HG02852 (cell line): ENCODE results near the gene TPI1.
A peak's percentile ranks its signal among the peaks of the same experiment; 100 is the strongest.
"Not testable (repeated sequence)": the region's sequence is repeated elsewhere in the genome, so short reads cannot be mapped to it uniquely, and the experiment has no call there.

Source experiments
- ATAC-seq: cut with Tn5 transposase; IDR thresholded peaks from one replicate; pipeline ENCODE4 v1.9.1; 2021; ENCODE audit warnings: mild to moderate bottlenecking, moderate library complexity; ENCODE audit not compliant: unreplicated experiment

The TPI1 gene

DNA sequence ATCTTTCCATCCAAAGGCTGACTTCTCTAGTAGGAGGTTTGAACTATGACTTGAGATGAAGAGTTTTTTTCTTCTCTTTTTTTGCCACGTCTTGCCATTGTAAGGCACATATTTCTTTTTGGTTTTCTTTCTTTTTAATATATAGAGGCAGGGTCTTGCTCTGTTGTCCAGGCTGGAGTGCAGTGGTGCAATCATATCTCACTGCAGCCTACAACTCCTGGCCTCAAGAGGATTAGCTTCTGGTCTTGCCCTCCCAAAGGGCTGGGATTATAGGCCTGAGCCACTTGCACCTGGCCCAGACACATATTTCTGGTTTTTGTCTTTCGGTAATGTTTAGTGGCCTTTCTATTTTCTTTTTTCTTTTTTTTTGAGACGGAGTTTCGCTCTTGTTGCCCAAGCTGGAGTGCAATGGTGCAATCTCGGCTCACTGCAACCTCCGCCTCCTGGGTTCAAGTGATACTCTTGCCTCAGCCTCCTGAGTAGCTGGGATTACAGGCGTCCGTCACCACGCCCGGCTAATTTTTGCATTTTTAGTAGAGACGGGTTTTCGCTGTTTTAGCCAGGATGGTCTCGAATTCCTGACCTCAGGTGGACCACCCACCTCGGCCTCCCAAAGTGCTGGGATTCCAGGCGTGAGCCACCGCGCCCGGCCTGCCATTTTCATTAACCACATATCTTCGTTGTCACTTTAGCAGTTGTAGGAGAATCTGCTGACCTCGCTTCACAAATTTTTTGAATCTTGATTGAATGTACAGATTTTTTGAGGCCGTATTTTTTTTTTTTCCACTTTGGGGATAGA lies 22.6 kb downstream of the TPI1 start:
- not testable (repeated sequence) for ATAC-seq

DNA sequence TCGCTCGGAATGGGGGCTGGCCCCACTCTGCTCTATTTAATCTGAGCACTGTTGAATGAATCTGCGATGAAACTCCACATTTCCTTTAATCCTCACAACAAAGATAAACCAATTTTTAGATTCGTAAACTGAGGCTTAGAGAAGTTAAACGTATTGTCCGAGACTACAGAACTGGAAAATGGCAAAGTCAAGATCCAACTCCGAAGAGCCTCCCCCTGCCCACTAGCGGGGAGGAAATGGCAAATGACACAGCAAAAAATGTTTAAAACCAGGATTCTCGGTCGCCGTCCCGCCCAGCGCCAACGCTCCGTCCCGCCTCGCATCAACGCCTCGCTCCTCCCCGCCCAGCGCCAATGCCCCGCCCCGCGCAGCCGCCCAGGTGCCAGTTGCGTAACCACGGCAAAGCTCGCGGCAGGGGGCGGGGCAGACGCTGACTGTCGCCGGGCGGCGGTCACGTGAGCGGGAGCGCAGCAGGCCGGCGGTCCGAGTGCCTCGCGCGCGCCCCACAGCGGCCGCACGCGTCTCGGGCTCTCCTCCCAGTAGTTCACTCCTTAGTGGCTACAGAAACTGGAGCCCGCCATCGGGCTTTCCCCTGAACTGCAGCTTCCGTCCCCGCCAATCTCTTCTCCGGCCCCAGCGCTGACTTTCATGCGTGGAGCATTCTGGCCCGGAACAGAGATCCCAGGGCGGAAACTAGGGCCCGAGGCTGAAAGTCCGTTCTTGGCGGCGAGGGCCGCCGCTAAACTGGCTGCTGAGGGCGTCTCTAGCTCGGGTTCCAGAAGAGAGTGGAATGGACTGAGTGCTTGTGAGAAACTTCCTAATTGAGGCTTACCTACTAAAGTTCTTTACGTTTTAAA lies 23.7 kb downstream of the TPI1 start:
- peak; percentile 96 for ATAC-seq

DNA sequence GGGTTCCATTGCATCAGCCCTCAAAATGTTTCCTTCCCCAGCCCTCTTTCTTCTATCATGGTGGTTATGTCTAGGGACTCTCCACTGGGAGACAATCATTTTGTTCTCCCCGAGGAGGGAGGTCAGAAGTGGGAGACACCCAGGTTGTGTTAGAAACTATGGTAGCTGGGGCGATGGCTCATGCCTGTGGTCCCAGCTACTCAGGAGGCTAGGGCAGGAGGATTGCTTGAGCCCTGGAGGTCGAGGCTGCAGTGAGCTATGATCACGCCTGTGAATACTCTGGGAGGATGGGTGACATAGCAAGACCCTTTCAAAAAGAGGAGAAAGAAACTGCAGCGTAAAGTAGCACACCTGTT lies 24.3 kb downstream of the TPI1 start:
- no peak for ATAC-seq

DNA sequence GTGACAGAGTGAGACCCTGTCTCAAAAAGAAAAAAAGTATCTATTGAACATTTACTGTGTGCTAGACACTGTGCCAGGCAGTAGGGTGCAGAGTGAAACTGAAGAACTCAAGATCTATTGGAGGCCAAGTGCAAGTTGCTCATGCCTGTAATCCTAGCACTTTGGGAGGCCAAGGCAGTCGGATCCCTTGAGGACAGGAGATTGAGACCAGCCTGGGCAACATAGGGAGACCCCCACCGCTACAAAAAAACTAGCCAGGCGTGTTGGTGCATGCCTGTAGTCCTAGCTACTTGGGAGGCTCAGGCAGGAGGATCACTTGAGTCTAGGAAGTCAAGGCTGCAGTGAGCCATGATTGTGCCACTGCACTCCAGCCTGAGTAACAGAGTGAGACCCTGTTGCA lies 25.4 kb downstream of the TPI1 start:
- ATAC-seq: not testable (repeated sequence)

DNA sequence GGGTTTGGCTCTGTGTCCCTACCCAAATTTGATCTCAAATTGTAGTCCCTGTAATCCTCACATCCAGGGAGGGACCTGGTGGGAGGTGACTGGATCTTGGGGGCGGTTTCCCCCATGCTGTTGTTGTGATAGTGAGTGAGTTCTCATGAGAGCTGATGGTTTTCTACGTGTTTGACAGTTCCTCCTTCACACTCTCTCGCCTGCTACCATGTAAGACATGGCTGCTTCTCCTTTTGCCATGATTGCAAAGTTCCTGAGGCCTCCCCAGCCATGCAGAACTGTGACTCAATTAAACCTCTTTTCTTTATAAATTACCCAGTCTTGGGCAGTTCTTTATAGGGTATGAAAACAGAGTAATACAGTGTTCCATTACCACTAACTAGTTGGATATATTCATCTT lies 27.0 kb downstream of the TPI1 start:
- no peak for ATAC-seq

DNA sequence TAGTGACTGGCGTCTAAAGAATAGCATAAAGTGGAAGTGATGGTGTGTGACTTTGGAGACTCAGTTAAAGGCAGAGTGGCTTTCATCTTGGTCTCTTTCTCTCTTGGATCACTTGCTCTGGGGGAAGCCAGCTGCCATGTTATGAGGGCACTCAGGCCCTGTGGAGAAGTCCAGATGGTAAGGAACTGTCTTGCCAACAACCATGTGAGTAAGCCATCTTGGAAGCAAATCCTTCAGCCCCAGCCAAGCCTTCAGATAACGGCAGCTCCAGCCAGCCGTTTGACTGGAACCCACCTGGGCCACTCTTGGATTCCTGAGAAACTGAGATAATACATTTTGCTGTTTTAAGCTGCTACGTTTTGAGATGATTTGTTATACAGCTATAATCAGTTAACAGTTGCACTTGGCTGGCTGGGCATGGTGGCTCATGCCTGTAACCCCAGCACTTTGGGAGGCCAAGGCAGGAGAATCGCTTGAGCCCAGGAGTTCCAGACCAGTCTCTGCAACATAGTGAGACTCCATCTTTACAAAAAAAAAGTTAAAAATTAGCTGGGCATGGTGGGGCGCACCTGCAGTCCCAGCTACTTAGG lies 29.6 kb downstream of the TPI1 start:
- ATAC-seq: no peak

DNA sequence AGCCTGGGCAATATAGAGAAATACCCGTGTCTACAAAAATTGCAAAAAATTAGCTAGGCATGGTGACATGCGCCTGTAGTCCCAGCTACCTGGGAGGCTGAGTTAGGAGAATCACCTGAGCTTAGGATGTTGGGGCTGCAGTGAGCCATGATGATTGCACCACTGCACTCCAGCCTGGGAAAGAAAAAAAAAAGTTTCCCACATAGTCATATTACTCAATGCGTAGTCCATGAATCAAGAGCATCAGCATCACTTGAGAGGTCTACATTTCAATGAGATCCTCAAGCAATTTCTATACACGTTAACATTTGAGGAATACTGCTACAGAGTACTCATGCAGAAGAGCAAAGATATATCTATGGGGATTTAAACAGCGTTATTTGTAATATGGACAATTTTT lies 32.1 kb downstream of the TPI1 start:
- no peak for ATAC-seq

DNA sequence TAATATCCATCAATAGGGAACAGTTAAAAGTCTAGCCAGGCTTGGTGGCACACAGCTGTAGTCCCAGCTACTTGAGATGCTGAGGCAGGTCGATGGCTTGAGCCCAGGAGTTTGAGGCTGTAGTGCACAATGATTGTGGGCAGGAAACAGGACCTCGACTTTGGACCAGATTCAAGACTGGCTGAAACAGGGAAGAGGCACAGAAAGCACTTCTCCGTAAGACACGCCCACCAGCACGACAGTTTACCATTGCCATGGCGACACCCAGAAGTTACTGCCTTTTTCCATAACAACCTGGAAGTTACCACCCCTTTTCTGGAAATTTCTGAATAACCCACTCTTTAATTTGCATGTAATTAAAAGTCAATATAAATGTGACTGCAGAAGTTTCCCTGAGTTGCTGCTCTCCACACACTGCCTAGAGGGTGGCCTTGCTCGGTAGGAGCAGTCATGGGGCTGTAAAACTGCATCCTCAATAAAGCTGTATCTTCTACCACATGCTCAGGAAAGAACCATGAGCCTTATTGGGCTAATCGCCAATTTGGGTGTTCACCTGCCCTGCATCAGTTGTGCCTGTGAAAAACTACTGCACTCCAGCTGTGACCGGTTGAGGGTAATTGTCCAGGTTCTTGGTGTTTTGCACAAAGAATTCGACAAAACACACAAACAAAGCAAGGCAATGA lies 32.6 kb downstream of the TPI1 start:
- no peak for ATAC-seq

DNA sequence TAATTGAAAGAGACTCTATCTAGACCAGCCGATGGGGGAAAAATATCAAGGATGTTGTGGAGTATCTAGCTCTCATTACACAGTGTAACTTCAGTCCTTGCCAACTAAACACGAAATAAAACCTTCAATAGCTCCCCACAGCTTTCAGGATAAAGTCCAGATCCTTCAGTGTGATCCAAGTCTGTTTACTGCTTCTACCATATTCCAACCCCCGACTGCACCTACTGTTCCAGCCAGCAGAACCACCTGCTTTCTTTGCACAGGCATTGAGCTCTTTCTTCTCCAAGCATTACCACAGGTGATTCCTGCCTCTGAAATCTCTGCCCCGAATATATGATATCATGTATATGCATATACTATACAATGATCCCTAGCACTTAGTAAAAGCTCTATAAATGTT lies 35.1 kb downstream of the TPI1 start:
- ATAC-seq: no peak

DNA sequence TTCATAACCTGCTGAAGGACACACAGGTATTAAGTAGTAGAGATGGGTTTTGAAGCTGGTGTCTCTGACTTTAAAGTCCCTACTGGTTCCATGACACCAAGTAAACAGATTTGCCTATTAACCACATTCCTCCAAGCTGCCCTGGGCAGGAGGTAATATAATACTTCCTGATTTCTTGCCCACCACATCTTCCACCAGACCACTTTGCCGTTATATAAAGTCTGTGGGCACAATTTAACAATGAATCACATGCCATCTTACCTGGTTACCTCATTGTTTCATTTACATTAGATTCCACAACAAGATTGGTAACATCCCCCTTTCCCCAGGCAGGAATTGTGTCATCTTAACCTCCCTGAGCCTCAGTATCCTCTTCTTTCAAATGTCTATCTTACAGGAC lies 36.4 kb downstream of the TPI1 start:
- ATAC-seq: no peak

DNA sequence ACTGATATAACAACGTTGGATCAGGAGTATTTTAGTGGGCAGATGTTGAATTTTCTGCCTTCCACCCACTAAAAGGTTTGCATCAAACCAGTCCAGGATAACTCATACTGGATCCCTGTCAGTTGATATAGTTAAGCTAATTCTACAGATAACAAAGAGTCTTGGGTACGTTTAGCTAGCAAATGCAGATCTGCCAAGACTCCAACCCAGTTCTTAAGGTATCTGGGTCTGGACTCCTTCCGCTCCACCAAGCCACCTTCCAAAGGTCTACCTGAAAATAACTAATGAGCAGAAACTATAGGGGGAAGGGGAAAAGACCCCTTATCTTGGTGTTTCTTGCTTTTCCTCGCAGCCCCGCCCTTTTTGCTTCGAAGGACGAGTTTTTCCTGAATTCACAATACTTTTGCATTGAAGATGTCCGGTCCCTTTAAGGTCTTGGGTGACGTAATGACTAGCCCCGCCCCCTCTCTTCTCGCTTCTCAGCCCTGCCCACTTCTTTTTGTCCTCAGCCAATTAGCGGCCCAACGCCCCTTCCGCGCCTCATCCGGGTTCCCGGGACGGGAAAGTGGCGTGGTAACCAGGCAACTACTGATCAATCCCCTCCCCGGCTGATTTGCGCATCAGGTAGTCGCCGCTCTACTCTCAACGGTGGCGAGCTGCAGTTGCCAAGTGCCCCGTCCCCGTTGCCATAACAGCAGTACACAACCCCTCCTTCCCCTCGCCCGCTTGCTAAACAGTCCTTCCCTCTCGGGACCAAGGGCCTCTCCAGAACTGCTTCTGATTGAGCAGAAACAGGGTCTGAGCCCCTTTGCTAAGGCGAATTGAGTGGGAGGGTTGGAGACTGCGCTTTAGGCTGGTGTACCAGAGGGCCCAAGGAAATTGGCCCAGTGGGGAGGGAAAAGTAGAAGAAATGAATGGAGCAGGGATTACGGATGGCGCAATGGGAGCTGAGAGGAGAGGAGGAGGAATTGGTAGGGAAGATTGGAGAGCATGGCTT lies 37.2 kb downstream of the TPI1 start, which contains the start of gene LRRC23:
LRRC23 (plus strand) TSS at position 543 of the 997 bp plus-strand sequence. CDS start 812 bp downstream, outside the sequence.
- peak; percentile 98 for ATAC-seq

DNA sequence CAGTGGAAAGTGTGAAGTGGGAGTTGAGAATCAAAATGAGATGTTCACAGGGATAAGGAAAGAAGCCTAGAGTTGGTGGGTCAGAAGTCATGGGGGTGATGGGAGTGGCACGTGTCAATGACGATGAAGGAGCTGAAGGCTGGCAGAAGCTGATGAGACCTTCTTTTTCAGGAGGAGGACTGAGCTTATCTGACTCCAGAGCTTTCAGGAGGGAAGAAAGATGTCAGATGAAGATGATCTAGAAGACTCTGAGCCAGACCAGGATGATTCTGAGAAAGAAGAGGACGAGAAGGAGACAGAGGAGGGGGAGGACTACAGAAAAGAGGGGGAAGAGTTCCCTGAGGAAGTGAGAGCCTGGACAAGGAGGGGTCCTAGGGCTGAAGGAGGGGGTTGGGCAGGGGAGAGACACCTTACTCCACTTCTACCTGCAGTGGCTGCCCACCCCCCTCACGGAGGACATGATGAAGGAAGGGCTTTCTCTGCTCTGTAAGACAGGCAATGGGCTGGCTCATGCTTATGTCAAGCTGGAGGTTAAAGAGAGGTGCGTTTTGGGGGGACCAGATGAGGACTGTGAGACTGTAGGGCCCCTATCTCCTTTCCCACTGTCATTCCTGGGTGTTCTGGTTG lies 38.2 kb downstream of the TPI1 start:
- no peak for ATAC-seq

DNA sequence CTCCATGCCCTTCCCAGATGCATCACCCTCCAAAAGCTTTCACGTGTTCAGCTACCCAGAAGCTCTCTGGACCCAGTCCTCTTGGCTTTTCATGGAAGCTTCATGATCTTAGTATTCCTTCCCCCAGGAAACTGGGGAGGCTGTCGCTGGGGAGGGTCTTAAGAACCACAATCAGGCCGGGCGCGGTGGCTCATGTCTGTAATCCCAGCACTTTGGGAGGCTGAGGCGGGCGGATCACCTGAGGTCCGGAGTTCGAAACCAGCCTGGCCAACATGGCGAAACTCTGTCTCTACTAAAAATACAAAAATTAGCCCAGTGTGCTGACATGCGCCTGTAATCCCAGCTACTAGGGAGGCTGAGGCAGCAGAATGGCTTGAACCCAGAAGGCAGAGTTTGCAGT lies 40.8 kb downstream of the TPI1 start:
- ATAC-seq: not testable (repeated sequence)

DNA sequence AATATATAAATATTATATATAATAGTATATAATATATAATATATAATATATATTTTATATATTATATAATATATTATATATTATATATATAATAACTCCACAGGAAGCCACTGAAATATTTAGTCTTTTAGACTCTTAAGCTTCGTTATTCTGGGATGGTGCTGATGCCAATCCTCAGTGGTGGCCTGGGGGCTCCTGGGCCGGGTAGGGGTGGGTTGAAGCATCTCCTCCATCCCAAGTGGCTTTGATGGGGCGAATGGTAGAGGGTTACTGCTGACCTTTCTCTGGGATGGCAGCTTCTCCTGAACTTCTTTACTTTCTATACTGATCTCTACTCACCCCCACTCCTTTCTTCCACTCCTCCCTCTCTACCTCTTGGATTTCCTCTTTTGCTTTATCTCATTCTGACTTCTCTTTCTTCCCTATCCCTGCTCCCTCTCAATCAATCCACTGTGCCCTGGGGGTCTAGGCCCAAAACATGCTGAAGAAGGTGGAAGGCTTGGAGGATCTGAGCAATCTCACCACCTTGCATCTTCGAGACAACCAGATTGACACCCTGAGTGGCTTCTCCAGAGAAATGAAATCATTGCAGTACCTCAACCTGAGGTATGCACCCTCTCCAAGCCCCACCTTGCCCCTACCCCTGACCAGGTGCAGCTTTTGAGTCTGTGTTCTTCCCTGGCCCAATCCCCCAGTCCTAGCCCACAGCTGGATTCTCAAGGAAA lies 42.3 kb downstream of the TPI1 start:
- no peak for ATAC-seq

DNA sequence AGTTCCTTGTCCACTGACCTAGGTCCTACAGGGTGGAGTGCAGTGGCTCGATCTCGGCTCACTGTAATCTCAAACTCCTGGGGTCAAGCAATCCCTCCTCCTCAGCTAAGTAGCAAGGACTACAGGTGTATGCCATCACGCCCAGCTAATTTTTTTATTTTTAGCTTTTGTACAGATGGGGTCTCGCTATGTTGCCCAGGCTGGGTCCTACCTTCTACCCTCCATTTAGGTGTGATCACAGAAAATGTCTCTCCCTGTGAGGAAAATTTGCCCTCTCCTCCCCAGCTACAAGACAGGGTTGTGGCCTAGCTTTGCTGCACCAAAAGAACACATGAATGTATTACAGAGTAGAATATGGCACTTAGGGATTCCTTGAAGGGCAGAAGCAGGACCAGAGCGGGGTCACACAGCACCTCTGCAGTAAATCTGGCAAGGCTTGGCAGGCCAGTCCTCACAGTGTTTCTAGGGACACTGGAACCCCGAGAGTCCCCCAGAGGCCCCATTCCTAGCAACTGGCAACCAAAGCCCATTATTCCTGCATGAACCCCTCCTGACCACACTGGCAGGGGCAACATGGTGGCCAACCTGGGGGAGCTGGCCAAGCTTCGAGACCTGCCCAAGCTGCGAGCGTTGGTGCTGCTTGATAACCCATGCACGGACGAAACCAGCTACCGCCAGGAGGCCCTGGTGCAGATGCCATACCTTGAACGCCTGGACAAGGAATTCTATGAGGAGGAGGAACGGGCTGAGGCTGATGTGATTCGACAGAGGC lies 45.0 kb downstream of the TPI1 start:
- no peak for ATAC-seq

DNA sequence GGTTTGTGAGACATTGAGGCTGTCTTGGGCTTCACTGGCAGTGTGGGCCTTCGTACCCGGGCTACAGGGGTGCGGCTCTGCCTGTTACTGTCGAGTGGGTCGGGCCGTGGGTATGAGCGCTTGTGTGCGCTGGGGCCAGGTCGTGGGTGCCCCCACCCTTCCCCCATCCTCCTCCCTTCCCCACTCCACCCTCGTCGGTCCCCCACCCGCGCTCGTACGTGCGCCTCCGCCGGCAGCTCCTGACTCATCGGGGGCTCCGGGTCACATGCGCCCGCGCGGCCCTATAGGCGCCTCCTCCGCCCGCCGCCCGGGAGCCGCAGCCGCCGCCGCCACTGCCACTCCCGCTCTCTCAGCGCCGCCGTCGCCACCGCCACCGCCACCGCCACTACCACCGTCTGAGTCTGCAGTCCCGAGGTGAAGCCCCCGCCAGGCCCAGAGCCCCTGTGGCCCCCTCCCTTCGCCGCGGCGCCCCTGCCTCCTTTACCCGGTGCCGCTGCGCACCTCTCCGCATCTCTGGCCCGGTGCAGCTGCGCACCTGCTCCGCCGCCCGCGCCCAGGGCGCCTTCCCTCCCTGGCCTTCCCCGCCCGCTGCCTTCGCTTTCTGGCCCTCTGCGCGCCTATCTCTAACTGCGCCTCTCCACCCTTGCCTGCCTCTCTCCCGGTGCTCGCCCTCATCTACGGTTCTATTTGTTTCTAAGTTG lies 47.1 kb downstream of the TPI1 start, which contains the start of gene ENO2:
ENO2 (plus strand) TSS at position 335 of the 701 bp plus-strand sequence. CDS start 1,253 bp downstream, outside the sequence.
- peak; percentile 86 for ATAC-seq
